EH (cell line): Measurements from ENCODE around the gene SH3PXD2A.
"Not testable (repeated sequence)": the region's sequence is repeated elsewhere in the genome, so short reads cannot be mapped to it uniquely, and the experiment has no call there.

ENCODE experiments used
- DNase-seq: peaks from one replicate; pipeline ENCODE4 v3.0.0-alpha.2; 2015; ENCODE audit warnings: low read depth

The SH3PXD2A gene

GRCh38 chr10:103620891-103621782 is 234.2 kb downstream of the SH3PXD2A start:
- no peak for DNase-seq

GRCh38 chr10:103620352-103620740 is 235.0 kb downstream of the SH3PXD2A start:
- no peak for DNase-seq

- DNase-seq: no peak
These were observed 235.7 kb downstream of the SH3PXD2A start for GRCh38 chr10:103619424-103620351.

- peak; percentile 80 for DNase-seq
These were observed 236.6 kb downstream of the SH3PXD2A start for GRCh38 chr10:103618575-103619423.

- no peak for DNase-seq
These were observed 237.6 kb downstream of the SH3PXD2A start for GRCh38 chr10:103617602-103618385.

GRCh38 chr10:103616705-103617601 is 238.4 kb downstream of the SH3PXD2A start:
- DNase-seq: peak; percentile 80

GRCh38 chr10:103614306-103615158 is 240.8 kb downstream of the SH3PXD2A start:
- no peak for DNase-seq

GRCh38 chr10:103613616-103614015 is 241.8 kb downstream of the SH3PXD2A start:
- DNase-seq: no peak

GRCh38 chr10:103612462-103613365 is 242.7 kb downstream of the SH3PXD2A start:
- peak; percentile 83 for DNase-seq

GRCh38 chr10:103610921-103611511 is 244.4 kb downstream of the SH3PXD2A start:
- no peak for DNase-seq

GRCh38 chr10:103610083-103610472 is 245.3 kb downstream of the SH3PXD2A start:
- DNase-seq: no peak

- no peak for DNase-seq
These were observed 245.9 kb downstream of the SH3PXD2A start for GRCh38 chr10:103609231-103610082.

GRCh38 chr10:103608056-103608455 is 247.3 kb downstream of the SH3PXD2A start:
- not testable (repeated sequence) for DNase-seq

GRCh38 chr10:103607051-103607450 is 248.3 kb downstream of the SH3PXD2A start:
- DNase-seq: not testable (repeated sequence)

GRCh38 chr10:103606097-103606438 is 249.3 kb downstream of the SH3PXD2A start:
- DNase-seq: not testable (repeated sequence)

- peak; percentile 80 for DNase-seq
These were observed 249.8 kb downstream of the SH3PXD2A start for GRCh38 chr10:103605359-103606096.
